CD4-positive, alpha-beta T cell (primary cell): ENCODE data around the gene ARHGEF19. TPM values are rescaled to one million over a fixed set of nuclear protein-coding genes. Genes with fewer than 3 reads are reported as not detected.
A peak's percentile ranks its signal among the peaks of the same experiment; 100 is the strongest.

Source experiments
- ATAC-seq: fragments of 200-7000 bp; cut with Tn5 transposase; one replicate; pipeline ENCODE4 v1.10.0; 2022; ENCODE audit warnings: mild to moderate bottlenecking; ENCODE audit not compliant: poor library complexity
- CTCF ChIA-PET: fragments of 350-600 bp; sonication (Branson Sonifier 250); formaldehyde crosslinking; loops from one replicate; lab custom pipeline; 2021; ENCODE audit warnings: antibody characterized with exemption, inconsistent platforms; lab: Charles Lee
- POLR2A ChIA-PET: fragments of 350-600 bp; sonication (Branson Sonifier 250); formaldehyde crosslinking; loops from one replicate; lab custom pipeline; 2021; ENCODE audit warnings: antibody characterized with exemption, inconsistent platforms; lab: Charles Lee
- DNase-seq, 14 experiments: peaks; one replicate each; pipeline ENCODE4 v3.0.0-alpha.2; 2013 to 2020; ENCODE audit warnings: mixed read lengths in 2 of 14
- H3K27ac ChIP-seq, 2 donors: one replicate each; pipeline versions ENCODE4 v1.5.1 to v1.7.0; 2013; ENCODE audit warnings: low read length in 2 of 2, low read depth in 1 of 2, mild to moderate bottlenecking in 1 of 2
- H3K27me3 ChIP-seq, 2 experiments: 1 replicate in 1 of 2; 2 replicates in 1 of 2; pipeline versions ENCODE4 v1.6.1 to v1.7.0; 2013; ENCODE audit warnings: low read length in 2 of 2, control low read depth in 1 of 2, mild to moderate bottlenecking in 1 of 2, moderate library complexity in 1 of 2; ENCODE audit not compliant: insufficient read depth in 2 of 2, control insufficient read depth in 1 of 2
- H3K36me3 ChIP-seq: one replicate; pipeline ENCODE4 v1.6.1; 2013; ENCODE audit warnings: low read length, control low read depth; ENCODE audit not compliant: insufficient read depth
- H3K4me1 ChIP-seq: one replicate; pipeline ENCODE4 v1.6.1; 2013; ENCODE audit warnings: low read length, control low read depth; ENCODE audit not compliant: insufficient read depth
- H3K4me3 ChIP-seq: one replicate; pipeline ENCODE4 v1.5.1; 2013; ENCODE audit warnings: mild to moderate bottlenecking, low read length, moderate library complexity
- H3K9me3 ChIP-seq, 2 experiments: 1 replicate in 1 of 2; 2 replicates in 1 of 2; pipeline versions ENCODE4 v1.6.1 to v1.7.0; 2013; ENCODE audit warnings: low read length in 2 of 2, mild to moderate bottlenecking in 2 of 2, control low read depth in 1 of 2, moderate library complexity in 1 of 2; ENCODE audit not compliant: control insufficient read depth in 1 of 2, insufficient read depth in 1 of 2
- H3K27ac Mint-ChIP-seq: one replicate; pipeline ENCODE4 v1.8.0; 2020; ENCODE audit warnings: mixed read lengths
- H3K27me3 Mint-ChIP-seq: one replicate; pipeline ENCODE4 v1.8.0; 2021; ENCODE audit warnings: mixed read lengths
- H3K36me3 Mint-ChIP-seq: one replicate; pipeline ENCODE4 v1.8.0; 2021; ENCODE audit warnings: low read depth, mixed read lengths
- H3K4me1 Mint-ChIP-seq: one replicate; pipeline ENCODE4 v1.8.0; 2021; ENCODE audit warnings: low read depth, mixed read lengths
- H3K4me3 Mint-ChIP-seq: one replicate; pipeline ENCODE4 v1.8.0; 2020; ENCODE audit warnings: mild to moderate bottlenecking, mixed read lengths
- H3K9me3 Mint-ChIP-seq: one replicate; pipeline ENCODE4 v1.8.0; 2020; ENCODE audit warnings: mixed read lengths
- CTCF ChIP-seq: fragments of 200-600 bp; IDR thresholded peaks from one replicate; pipeline ENCODE4 v1.8.0; 2022; ENCODE audit warnings: antibody characterized with exemption, mild to moderate bottlenecking
- intact Hi-C, 2 experiments: fragments of 100-400 bp; cut with DNase I in 1 of 2; cut with micrococcal nuclease in 1 of 2; formaldehyde crosslinking; loops; one replicate each; pipeline versions ENCODE4 v1.15.1 to v1.9.0; 2023 to 2025; cut with DNase I, micrococcal nuclease
- total RNA-seq, 174 experiments: library from RNA in 2 of 174; stranded (reverse) in 2 of 174; gene quantifications; one replicate each; pipeline ENCODE4 v1.2.3 and lab custom pipeline; 2021 to 2026

ARHGEF19 gene
- total RNA-seq, 2 experiments from 2014 or later = 3.8 to 5.8 TPM

- H3K4me3 Mint-ChIP-seq = peak overlapping the region; percentile 76
These were observed 8.2 kb downstream of the ARHGEF19 start for GRCh38 chr1:16204216-16204615.

GRCh38 chr1:16203550-16203949 is 8.9 kb downstream of the ARHGEF19 start:
- H3K9me3 ChIP-seq = no peaks in the 10 kb centered on the region
- Mint-ChIP-seq H3K27ac (peak overlapping the region; percentile 40), H3K4me1 (peaks cover 12% of the 10 kb centered on the region), H3K36me3 (peaks cover 32% of the 10 kb centered on the region), H3K4me3 (no peak overlapping the region), H3K27me3 (no peaks in the 10 kb centered on the region), H3K9me3 (no peaks in the 10 kb centered on the region)
- intact Hi-C loops = loop anchor here in 1 of 2 experiments (10.0 kb wide), 1 partner anchor 851 kb away; the partner anchor contains the start of gene SDHB
- H3K27ac ChIP-seq = no peak overlapping the region
- H3K36me3 ChIP-seq = peaks cover 26% of the 10 kb centered on the region
- no peaks in the 10 kb centered on the region for H3K27me3 ChIP-seq
- H3K4me3 ChIP-seq = no peak overlapping the region
- ATAC-seq (no peak), DNase-seq (no peak)
- POLR2A ChIA-PET = no interaction called here
- CTCF ChIA-PET = interaction anchor here (1.9 to 2.3 kb wide), 2 partner anchors 41 to 130 kb away, joined by 4 to 7 read pairs; partner anchors contain the start of gene FAM131C
- no peak for TF ChIP-seq CTCF
- peaks cover 25% of the 10 kb centered on the region for H3K4me1 ChIP-seq

More at GRCh38 chr1:16204216-16204615, 8.2 kb downstream of the ARHGEF19 start:
- Mint-ChIP-seq H3K27ac (peak overlapping the region; percentile 40), H3K4me1 (peaks cover 12% of the 10 kb centered on the region), H3K27me3 (no peaks in the 10 kb centered on the region), H3K9me3 (no peaks in the 10 kb centered on the region), H3K36me3 (peaks cover 32% of the 10 kb centered on the region)
- H3K36me3 ChIP-seq = peaks cover 24% of the 10 kb centered on the region
- H3K4me3 ChIP-seq = no peak overlapping the region
- H3K27ac ChIP-seq = no peak overlapping the region
- peaks cover 25% of the 10 kb centered on the region for H3K4me1 ChIP-seq
- DNase-seq = no peak
- H3K27me3 ChIP-seq = no peaks in the 10 kb centered on the region
- ChIA-PET CTCF (interaction anchor here (1.2 to 2.3 kb wide), 3 partner anchors 31 to 131 kb away, joined by 3 to 7 read pairs (median 4); partner anchors contain the start of gene FAM131C), POLR2A (interaction anchor here (1.0 to 1.1 kb wide), 2 partner anchors 12 to 159 kb away, joined by 3 read pairs; no protein-coding TSS in a partner anchor)
- TF ChIP-seq CTCF = no peak
- no peak for ATAC-seq
- H3K9me3 ChIP-seq = no peaks in the 10 kb centered on the region
- intact Hi-C loops = loop anchor here in 1 of 2 experiments (2.0 to 10.0 kb wide), 2 partner anchors 41 to 851 kb away; partner anchors contain the start of gene SDHB

- Mint-ChIP-seq H3K9me3 (no peaks in the 10 kb centered on the region), H3K36me3 (peaks cover 35% of the 10 kb centered on the region), H3K27me3 (no peaks in the 10 kb centered on the region), H3K4me1 (peaks cover 12% of the 10 kb centered on the region), H3K4me3 (no peak overlapping the region), H3K27ac (no peak overlapping the region)
- ChIA-PET POLR2A (no interaction called here), CTCF (no interaction called here)
- no peak for TF ChIP-seq CTCF
- Histone ChIP-seq H3K9me3 (no peaks in the 10 kb centered on the region), H3K27me3 (no peaks in the 10 kb centered on the region), H3K36me3 (peaks cover 29% of the 10 kb centered on the region), H3K4me1 (peaks cover 22% of the 10 kb centered on the region), H3K4me3 (no peak overlapping the region), H3K27ac (no peak overlapping the region)
- DNase-seq = no peak
- ATAC-seq = no peak
- intact Hi-C loops = loop anchor here in 1 of 2 experiments (10.0 kb wide), 1 partner anchor 852 kb away; the partner anchor contains the start of gene SDHB
These were observed 9.9 kb downstream of the ARHGEF19 start for GRCh38 chr1:16202281-16203210.
